GM23248 (cell line): ENCODE measurements around the gene NSF. TPM values are rescaled to one million over a fixed set of nuclear protein-coding genes. Genes with fewer than 3 reads are reported as not detected.
"Not testable (repeated sequence)": the region's sequence is repeated elsewhere in the genome, so short reads cannot be mapped to it uniquely, and the experiment has no call there.

Experiments used
- DNase-seq: peaks from one replicate; pipeline ENCODE4 v3.0.0-alpha.2; 2015
- H2AFZ ChIP-seq: fragments of 200-600 bp; sonication (generic); 2 replicates; pipeline ENCODE4 v1.6.1; 2016; ENCODE audit warnings: antibody characterized with exemption
- H3F3A ChIP-seq: fragments of 200-600 bp; sonication (generic); 2 replicates; pipeline ENCODE4 v1.6.1; 2016; ENCODE audit warnings: mild to moderate bottlenecking, antibody characterized with exemption, mixed run types; ENCODE audit not compliant: insufficient read depth
- H3K27ac ChIP-seq: fragments of 200-600 bp; sonication (generic); 2 replicates; pipeline ENCODE4 v1.5.1; 2016; ENCODE audit warnings: mild to moderate bottlenecking
- H3K27me3 ChIP-seq: fragments of 200-600 bp; sonication (generic); replicated peaks from 2 replicates; pipeline ENCODE4 v1.6.1; 2016; ENCODE audit warnings: mild to moderate bottlenecking; ENCODE audit not compliant: insufficient read depth
- H3K36me3 ChIP-seq: fragments of 200-600 bp; sonication (generic); 2 replicates; pipeline ENCODE4 v1.6.1; 2016; ENCODE audit warnings: low read depth, mild to moderate bottlenecking
- H3K4me1 ChIP-seq: fragments of 200-600 bp; sonication (generic); 2 replicates; pipeline ENCODE4 v1.6.1; 2016; ENCODE audit warnings: mild to moderate bottlenecking; ENCODE audit not compliant: insufficient read depth
- H3K4me2 ChIP-seq: fragments of 200-600 bp; sonication (generic); one replicate; pipeline ENCODE4 v1.6.1; 2016; ENCODE audit warnings: mild to moderate bottlenecking; ENCODE audit not compliant: unreplicated experiment
- H3K4me3 ChIP-seq: fragments of 200-600 bp; sonication (generic); 2 replicates; pipeline ENCODE4 v1.5.1; 2016; ENCODE audit warnings: mild to moderate bottlenecking
- H3K79me2 ChIP-seq: fragments of 200-600 bp; sonication (generic); 2 replicates; pipeline ENCODE4 v1.6.1; 2016; ENCODE audit warnings: mild to moderate bottlenecking; ENCODE audit not compliant: insufficient read depth
- H3K9ac ChIP-seq: fragments of 200-600 bp; sonication (generic); 2 replicates; pipeline ENCODE4 v1.6.1; 2016; ENCODE audit warnings: mild to moderate bottlenecking
- H3K9me2 ChIP-seq: fragments of 200-600 bp; sonication (generic); 2 replicates; pipeline ENCODE4 v1.6.1; 2016; ENCODE audit warnings: mixed run types, mild to moderate bottlenecking, moderate library complexity; ENCODE audit not compliant: insufficient read depth
- H3K9me3 ChIP-seq: fragments of 200-600 bp; sonication (generic); one replicate; pipeline ENCODE4 v1.6.1; 2017; ENCODE audit warnings: low read depth
- H4K20me1 ChIP-seq: fragments of 200-600 bp; sonication (generic); 2 replicates; pipeline ENCODE4 v1.6.0; 2016; ENCODE audit not compliant: insufficient read depth
- EZH2 ChIP-seq: fragments of 200-600 bp; sonication (generic); IDR thresholded peaks from 2 replicates; pipeline ENCODE4 v1.6.1; 2018; ENCODE audit warnings: antibody characterized with exemption, mild to moderate bottlenecking; ENCODE audit not compliant: insufficient read depth, poor library complexity, severe bottlenecking
- EZH2phosphoT487 ChIP-seq: fragments of 200-600 bp; sonication (generic); IDR thresholded peaks from 2 replicates; pipeline ENCODE4 v1.6.1; 2018; ENCODE audit warnings: antibody characterized with exemption, moderate library complexity, mild to moderate bottlenecking, low read depth; ENCODE audit not compliant: insufficient read depth
- WGBS, 2 experiments: methylation state at CpG; one replicate each; pipeline ENCODE4 v1.1.6; 2015 to 2017; ENCODE audit warnings: low lambda C conversion rate in 2 of 2, low coverage in 1 of 2; ENCODE audit errors: missing lambda C conversion rate in 2 of 2; 5-methylcytosine and 5-hydroxymethylcytosine counted together
- in situ Hi-C: fragments of 300-500 bp; cut with MboI; formaldehyde crosslinking; loops from 2 replicates; pipeline ENCODE4 v1.15.0; 2020
- polyA plus RNA-seq: library from polyadenylated mRNA; unstranded; fragments of >200 nt; fragmentation: Nextera tagmentation; extraction: Ambion mirVana; gene quantifications from 2 replicates; pipeline ENCODE4 v1.2.1, GENCODE V29; 2016
- total RNA-seq: library from RNA; depleted of rRNA; stranded (reverse); fragments of >200 nt; shearing (Covaris generic); gene quantifications from 2 replicates; pipeline ENCODE4 v1.2.3, GENCODE V29; 2014

NSF gene
- total and polyA plus RNA-seq, 2 experiments from 2014 or later: 44.2 to 44.9 TPM

DNA sequence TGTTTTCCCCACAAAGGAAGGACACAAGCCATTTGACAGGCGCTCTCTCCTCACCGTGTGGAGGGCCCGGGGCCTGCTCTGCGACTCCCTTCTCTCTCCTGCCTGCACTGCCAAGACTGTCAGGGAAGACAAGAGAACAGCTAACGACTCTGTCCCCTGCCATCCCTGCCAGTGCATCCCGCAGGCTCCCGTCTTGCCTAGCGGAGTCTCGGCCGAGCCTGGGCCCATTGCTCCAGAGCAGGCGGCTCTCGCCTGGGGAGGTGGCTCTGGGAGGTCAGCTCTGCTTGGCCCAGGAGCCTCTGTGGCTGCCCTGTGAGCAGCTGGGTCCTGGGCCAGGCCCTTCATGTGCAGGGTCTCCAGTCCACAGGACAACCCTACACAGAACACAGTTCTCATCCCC lies 175.0 kb downstream of the NSF start:
- H3K4me1 ChIP-seq: peaks cover 27% of the 10 kb centered on the region
- no peaks in the 10 kb centered on the region for H3K79me2 ChIP-seq
- H3K27ac ChIP-seq: peak overlapping the region; percentile 48
- no peaks in the 10 kb centered on the region for H3K9me3 ChIP-seq
- WGBS, 2 experiments: 98% methylated on average over 12 of the region's 12 CpGs
- H3K9me2 ChIP-seq: no peaks in the 10 kb centered on the region
- H3K4me2 ChIP-seq: peak overlapping the region; percentile 49
- no peak overlapping the region for H2AFZ ChIP-seq
- peaks cover 25% of the 10 kb centered on the region; the same call in 1 of the 2 replicates for H3F3A ChIP-seq
- no peaks in the 10 kb centered on the region for H3K36me3 ChIP-seq
- in situ Hi-C loops: no loop called here
- no peaks in the 10 kb centered on the region for H4K20me1 ChIP-seq
- TF ChIP-seq EZH2 (no peak), EZH2phosphoT487 (no peak)
- no peaks in the 10 kb centered on the region for H3K27me3 ChIP-seq
- H3K9ac ChIP-seq: no peak overlapping the region
- DNase-seq: no peak
- H3K4me3 ChIP-seq: no peak overlapping the region

DNA sequence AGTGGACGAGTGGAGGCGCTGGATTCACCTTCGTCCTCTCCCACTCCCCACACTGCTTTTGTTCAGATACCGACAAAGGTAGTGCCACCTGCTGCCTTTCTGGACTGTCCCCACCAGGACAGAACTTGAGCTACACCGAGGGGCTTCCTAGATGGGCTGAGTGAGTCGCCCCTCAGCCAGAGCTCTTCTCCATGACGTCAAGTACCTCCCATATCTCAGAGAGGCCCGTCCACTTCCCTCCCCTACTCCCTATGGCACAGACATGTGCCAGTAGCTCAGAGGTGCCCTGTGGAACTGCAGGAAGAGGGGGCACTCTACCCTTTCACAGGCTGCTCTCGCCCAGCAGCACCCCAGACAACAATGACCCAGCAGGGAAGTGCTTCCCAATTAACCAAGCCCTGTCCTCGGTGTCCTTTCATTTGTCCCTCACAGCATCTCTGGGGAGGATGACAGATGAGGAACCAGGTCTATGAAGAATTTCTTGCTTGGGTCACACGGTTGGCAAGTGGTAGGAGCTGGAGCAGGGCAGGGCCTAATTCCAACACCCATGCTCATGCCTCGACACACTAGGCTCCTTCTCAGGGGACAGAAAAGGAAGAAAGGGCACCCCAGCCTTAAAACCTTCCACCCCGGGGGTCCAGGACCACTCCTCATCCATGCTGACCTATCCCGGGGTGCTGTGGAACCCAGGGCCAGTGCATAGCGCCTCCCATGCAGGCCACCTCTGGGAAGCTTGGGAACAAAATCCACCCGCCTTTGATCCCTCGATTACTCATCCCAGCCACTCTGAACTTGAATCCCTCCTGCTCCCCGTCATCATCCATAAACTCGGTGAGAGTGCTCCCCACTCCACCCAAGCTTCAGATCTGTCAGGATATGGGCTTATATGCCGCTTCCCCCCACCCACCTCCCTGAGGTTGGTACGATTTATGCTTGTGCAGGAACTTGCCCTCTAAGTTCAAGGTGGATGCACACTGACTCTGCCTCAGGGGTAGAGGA lies 176.3 kb downstream of the NSF start:
- no peak for DNase-seq
- TF ChIP-seq EZH2 (no peak), EZH2phosphoT487 (no peak)
- H3K4me3 ChIP-seq: no peak overlapping the region

DNA sequence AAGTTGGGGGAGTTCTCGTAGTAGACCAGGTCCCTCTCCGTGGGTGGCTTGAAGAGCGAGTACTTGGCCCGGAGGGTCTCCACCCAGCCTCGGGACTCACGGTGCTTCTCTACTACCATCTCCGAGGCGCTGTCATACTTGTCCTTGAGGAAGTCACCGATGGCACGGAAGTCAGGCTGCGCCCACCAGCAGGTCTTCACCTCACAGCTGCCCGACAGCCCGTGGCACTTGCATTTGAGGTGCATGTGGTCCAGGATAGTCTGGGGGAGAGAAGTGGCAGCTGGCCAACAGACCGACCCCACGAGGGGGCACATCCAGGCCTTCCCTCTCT lies 178.0 kb downstream of the NSF start:
- WGBS, 2 experiments: 89 to 93% methylated on average over 14 to 15 of the region's 15 CpGs
- Histone ChIP-seq H3K79me2 (no peaks in the 10 kb centered on the region), H4K20me1 (no peaks in the 10 kb centered on the region), H2AFZ (no peak overlapping the region), H3K27ac (no peak overlapping the region), H3K9me3 (no peaks in the 10 kb centered on the region), H3K36me3 (no peaks in the 10 kb centered on the region), H3K27me3 (no peaks in the 10 kb centered on the region), H3K4me1 (peaks cover 23% of the 10 kb centered on the region), H3K4me3 (no peak overlapping the region), H3K9me2 (no peaks in the 10 kb centered on the region), H3K4me2 (no peak overlapping the region), H3K9ac (no peak overlapping the region), H3F3A (peaks cover 25% of the 10 kb centered on the region; the same call in 1 of the 2 replicates)
- no peak for TF ChIP-seq EZH2
- no peak for TF ChIP-seq EZH2phosphoT487
- no peak for DNase-seq
- in situ Hi-C loops: no loop called here

More for the DNA sequence above, 176.3 kb downstream of the NSF start:
- no peaks in the 10 kb centered on the region for H3K27me3 ChIP-seq
- H4K20me1 ChIP-seq: no peaks in the 10 kb centered on the region
- H3K79me2 ChIP-seq: no peaks in the 10 kb centered on the region
- no peaks in the 10 kb centered on the region for H3K9me2 ChIP-seq
- H3K9ac ChIP-seq: no peak overlapping the region
- no peak overlapping the region for H3K27ac ChIP-seq
- no peak overlapping the region for H3K4me2 ChIP-seq
- peaks cover 27% of the 10 kb centered on the region for H3K4me1 ChIP-seq
- H2AFZ ChIP-seq: no peak overlapping the region
- no peaks in the 10 kb centered on the region for H3K9me3 ChIP-seq
- H3F3A ChIP-seq: peaks cover 25% of the 10 kb centered on the region; the same call in 1 of the 2 replicates
- no peaks in the 10 kb centered on the region for H3K36me3 ChIP-seq
- 94% methylated on average over 21 of the region's 21 CpGs for WGBS, 2 experiments
- in situ Hi-C loops: no loop called here

DNA sequence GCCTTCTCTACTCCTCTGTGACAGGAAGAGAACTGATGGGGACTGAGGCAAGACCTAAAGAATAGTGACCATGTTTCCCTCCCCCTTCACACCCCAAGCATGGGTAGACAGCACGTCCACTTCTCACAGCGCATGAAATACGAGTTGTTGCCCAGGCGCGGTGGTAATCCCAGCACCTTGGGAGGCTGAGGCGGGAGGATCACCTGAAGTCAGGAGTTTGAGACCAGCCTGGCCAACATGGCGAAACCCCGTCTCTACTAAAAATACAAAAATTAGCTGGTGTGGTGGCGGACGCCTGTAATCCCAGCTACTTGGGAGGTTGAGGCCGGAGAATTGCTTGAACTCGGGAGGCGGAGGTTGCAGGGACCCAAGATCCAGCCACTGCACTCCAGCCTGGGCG lies 178.4 kb downstream of the NSF start:
- H3K9me3 ChIP-seq, H3K4me2 ChIP-seq, DNase-seq, H4K20me1 ChIP-seq, H3K9me2 ChIP-seq, H2AFZ ChIP-seq, H3K36me3 ChIP-seq, H3K79me2 ChIP-seq, in situ Hi-C loops, H3K27me3 ChIP-seq, H3K27ac ChIP-seq, H3K4me3 ChIP-seq, H3K9ac ChIP-seq: not testable (repeated sequence)
- Histone ChIP-seq H3F3A (peaks cover 21% of the 10 kb centered on the region; the same call in 1 of the 2 replicates), H3K4me1 (peaks cover 19% of the 10 kb centered on the region)
- WGBS, 2 experiments: 94 to 97% methylated on average over 14 of the region's 14 CpGs
